ENCODE data around the gene DAAM2. TPM values are rescaled to one million over a fixed set of nuclear protein-coding genes. Genes with fewer than 3 reads are reported as not detected.

Gene DAAM2
- total and polyA plus RNA-seq, 2 of the 8 experiments (the other 6 are each of a cell fraction or from before 2014, with no cell fraction given): 1.5 to 2.9 TPM

DNA sequence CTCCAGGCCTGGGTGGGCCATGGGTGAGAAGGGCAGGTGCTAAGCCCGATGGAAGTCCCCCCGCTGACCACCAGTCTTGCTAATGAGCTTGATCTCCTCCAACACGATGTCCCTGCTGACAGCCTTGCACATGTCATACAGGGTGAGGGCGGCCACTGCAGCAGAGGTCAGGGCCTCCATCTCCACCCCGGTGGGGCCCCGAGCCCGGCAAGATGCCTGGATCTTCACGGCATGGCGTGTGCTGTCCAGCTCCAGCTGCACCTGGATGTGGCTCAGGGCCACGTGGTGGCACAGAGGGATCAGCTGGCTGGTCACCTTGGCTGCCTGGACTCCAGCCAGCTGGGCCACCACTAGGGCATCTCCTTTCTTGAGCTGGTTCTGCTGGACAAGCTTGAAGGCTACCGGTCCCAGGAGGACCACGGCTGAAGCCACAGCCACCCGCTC is 114.2 kb downstream of the DAAM2 start (continued):
- TF ChIP-seq, protein P1, sequence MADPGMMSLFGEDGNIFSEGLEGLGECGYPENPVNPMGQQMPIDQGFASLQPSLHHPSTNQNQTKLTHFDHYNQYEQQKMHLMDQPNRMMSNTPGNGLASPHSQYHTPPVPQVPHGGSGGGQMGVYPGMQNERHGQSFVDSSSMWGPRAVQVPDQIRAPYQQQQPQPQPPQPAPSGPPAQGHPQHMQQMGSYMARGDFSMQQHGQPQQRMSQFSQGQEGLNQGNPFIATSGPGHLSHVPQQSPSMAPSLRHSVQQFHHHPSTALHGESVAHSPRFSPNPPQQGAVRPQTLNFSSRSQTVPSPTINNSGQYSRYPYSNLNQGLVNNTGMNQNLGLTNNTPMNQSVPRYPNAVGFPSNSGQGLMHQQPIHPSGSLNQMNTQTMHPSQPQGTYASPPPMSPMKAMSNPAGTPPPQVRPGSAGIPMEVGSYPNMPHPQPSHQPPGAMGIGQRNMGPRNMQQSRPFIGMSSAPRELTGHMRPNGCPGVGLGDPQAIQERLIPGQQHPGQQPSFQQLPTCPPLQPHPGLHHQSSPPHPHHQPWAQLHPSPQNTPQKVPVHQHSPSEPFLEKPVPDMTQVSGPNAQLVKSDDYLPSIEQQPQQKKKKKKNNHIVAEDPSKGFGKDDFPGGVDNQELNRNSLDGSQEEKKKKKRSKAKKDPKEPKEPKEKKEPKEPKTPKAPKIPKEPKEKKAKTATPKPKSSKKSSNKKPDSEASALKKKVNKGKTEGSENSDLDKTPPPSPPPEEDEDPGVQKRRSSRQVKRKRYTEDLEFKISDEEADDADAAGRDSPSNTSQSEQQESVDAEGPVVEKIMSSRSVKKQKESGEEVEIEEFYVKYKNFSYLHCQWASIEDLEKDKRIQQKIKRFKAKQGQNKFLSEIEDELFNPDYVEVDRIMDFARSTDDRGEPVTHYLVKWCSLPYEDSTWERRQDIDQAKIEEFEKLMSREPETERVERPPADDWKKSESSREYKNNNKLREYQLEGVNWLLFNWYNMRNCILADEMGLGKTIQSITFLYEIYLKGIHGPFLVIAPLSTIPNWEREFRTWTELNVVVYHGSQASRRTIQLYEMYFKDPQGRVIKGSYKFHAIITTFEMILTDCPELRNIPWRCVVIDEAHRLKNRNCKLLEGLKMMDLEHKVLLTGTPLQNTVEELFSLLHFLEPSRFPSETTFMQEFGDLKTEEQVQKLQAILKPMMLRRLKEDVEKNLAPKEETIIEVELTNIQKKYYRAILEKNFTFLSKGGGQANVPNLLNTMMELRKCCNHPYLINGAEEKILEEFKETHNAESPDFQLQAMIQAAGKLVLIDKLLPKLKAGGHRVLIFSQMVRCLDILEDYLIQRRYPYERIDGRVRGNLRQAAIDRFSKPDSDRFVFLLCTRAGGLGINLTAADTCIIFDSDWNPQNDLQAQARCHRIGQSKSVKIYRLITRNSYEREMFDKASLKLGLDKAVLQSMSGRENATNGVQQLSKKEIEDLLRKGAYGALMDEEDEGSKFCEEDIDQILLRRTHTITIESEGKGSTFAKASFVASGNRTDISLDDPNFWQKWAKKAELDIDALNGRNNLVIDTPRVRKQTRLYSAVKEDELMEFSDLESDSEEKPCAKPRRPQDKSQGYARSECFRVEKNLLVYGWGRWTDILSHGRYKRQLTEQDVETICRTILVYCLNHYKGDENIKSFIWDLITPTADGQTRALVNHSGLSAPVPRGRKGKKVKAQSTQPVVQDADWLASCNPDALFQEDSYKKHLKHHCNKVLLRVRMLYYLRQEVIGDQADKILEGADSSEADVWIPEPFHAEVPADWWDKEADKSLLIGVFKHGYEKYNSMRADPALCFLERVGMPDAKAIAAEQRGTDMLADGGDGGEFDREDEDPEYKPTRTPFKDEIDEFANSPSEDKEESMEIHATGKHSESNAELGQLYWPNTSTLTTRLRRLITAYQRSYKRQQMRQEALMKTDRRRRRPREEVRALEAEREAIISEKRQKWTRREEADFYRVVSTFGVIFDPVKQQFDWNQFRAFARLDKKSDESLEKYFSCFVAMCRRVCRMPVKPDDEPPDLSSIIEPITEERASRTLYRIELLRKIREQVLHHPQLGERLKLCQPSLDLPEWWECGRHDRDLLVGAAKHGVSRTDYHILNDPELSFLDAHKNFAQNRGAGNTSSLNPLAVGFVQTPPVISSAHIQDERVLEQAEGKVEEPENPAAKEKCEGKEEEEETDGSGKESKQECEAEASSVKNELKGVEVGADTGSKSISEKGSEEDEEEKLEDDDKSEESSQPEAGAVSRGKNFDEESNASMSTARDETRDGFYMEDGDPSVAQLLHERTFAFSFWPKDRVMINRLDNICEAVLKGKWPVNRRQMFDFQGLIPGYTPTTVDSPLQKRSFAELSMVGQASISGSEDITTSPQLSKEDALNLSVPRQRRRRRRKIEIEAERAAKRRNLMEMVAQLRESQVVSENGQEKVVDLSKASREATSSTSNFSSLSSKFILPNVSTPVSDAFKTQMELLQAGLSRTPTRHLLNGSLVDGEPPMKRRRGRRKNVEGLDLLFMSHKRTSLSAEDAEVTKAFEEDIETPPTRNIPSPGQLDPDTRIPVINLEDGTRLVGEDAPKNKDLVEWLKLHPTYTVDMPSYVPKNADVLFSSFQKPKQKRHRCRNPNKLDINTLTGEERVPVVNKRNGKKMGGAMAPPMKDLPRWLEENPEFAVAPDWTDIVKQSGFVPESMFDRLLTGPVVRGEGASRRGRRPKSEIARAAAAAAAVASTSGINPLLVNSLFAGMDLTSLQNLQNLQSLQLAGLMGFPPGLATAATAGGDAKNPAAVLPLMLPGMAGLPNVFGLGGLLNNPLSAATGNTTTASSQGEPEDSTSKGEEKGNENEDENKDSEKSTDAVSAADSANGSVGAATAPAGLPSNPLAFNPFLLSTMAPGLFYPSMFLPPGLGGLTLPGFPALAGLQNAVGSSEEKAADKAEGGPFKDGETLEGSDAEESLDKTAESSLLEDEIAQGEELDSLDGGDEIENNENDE (IDR thresholded peaks at IDR 0.05; ENCODE audit: insufficient replicate concordance, low read length): no peak
- TF ChIP-seq EP300 (IDR thresholded peaks at IDR 0.05; ENCODE audit: borderline replicate concordance in 1 of 2, low read depth in 2 of 2, low read length in 2 of 2): no peak
- TF ChIP-seq TEAD4 (IDR thresholded peaks at IDR 0.05; ENCODE audit: low read depth, low read length): no peak
- no peak for TF ChIP-seq HDAC2 (IDR thresholded peaks at IDR 0.05; ENCODE audit: borderline replicate concordance in 1 of 2, low read depth in 2 of 2, low read length in 2 of 2)
- no peak for TF ChIP-seq EGR1 (IDR thresholded peaks at IDR 0.05; ENCODE audit: borderline replicate concordance, low read depth, low read length)
- TF ChIP-seq, protein P2, sequence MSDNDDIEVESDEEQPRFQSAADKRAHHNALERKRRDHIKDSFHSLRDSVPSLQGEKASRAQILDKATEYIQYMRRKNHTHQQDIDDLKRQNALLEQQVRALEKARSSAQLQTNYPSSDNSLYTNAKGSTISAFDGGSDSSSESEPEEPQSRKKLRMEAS (IDR thresholded peaks at IDR 0.05): no peak
- TF ChIP-seq ASH2L (IDR thresholded peaks at IDR 0.05; ENCODE audit: low read length): no peak
- TF ChIP-seq POLR2A (IDR thresholded peaks at IDR 0.05; ENCODE audit: control extremely low read depth in 1 of 2, low read depth in 2 of 2, low read length in 2 of 2): no peak
- TF ChIP-seq KDM5A (IDR thresholded peaks at IDR 0.05; ENCODE audit: low read length): no peak
- no peak for TF ChIP-seq MAFK (IDR thresholded peaks at IDR 0.05; ENCODE audit: low read depth, low read length)
- no peak for TF ChIP-seq SP2 (IDR thresholded peaks at IDR 0.05; ENCODE audit: low read length)
- no peak for TF ChIP-seq NRF1 (IDR thresholded peaks at IDR 0.05; ENCODE audit: low read depth, low read length)
